CD4-positive, alpha-beta T cell treated with Interleukin-12 subunit alpha and Interleukin-12 subunit beta, for 1 hour (primary cell): ENCODE measurements around the gene ERBB2.
A peak's percentile ranks its signal among the peaks of the same experiment; 100 is the strongest.
"Not testable (repeated sequence)": the region's sequence is repeated elsewhere in the genome, so short reads cannot be mapped to it uniquely, and the experiment has no call there.

Source experiments
- DNase-seq: peaks from one replicate; pipeline ENCODE4 v3.0.0-alpha.2; 2020

ERBB2 gene

DNA sequence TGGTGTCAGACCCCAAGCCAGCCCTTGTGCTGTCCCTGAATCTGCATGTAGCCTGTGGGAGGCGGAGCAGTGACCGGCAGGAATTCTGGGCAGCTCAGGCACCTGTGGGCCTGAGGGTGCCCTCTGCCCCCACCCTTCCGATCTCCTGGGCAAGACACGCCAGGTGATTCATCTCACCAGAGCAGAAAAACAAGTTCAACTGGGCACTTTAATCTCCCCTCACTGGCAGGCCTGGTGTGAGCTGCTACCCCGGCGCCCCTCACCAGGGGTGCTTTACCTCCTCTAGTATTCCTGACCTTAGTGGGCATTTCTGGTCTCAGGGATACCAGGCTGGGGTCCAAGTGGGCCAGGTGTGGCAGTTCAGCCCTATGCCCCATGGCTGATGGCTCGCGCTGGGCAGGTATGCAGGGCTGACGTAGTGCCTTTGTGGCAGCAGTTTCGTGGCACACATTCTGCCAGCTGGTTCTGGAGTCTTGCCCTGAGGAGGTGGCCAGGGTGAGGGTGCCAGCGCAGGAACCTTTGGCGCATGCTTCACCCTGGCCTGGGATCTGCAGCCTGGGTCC lies 6.0 kb downstream of the ERBB2 start:
- no peak for DNase-seq

DNA sequence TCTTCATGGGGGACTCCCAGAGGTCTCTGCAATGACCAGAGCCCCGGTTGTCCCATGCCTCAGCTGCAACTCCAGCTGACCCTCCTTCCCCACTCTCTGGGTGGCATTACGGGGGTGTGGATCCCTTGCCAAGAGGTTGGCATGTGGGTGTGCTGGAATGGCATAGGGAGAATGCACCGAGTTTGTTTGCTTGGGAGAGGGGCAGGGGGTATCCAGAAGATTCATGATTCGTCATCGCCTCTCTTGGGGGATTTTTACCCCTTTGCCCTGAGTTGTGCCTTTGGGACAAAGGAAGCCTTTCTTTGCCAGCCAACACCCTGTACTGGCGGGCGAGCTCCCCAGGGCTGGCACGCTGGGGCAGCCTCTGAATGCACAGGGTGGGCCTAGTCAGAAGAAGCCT lies 6.5 kb downstream of the ERBB2 start:
- no peak for DNase-seq

DNA sequence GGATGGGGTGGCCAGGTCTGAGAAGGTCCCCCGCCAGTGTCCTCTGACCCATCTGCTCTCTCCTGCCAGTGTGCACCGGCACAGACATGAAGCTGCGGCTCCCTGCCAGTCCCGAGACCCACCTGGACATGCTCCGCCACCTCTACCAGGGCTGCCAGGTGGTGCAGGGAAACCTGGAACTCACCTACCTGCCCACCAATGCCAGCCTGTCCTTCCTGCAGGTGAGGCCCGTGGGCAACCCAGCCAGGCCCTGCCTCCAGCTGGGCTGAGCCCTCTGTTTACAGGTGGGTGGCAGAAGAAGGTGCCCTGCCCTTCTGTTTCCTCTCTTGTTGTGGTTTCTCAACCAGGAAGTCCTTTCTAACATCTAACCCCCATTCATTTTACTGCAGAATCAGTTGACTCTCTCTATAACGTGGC lies 7.1 kb downstream of the ERBB2 start:
- peak; percentile 17 for DNase-seq

DNA sequence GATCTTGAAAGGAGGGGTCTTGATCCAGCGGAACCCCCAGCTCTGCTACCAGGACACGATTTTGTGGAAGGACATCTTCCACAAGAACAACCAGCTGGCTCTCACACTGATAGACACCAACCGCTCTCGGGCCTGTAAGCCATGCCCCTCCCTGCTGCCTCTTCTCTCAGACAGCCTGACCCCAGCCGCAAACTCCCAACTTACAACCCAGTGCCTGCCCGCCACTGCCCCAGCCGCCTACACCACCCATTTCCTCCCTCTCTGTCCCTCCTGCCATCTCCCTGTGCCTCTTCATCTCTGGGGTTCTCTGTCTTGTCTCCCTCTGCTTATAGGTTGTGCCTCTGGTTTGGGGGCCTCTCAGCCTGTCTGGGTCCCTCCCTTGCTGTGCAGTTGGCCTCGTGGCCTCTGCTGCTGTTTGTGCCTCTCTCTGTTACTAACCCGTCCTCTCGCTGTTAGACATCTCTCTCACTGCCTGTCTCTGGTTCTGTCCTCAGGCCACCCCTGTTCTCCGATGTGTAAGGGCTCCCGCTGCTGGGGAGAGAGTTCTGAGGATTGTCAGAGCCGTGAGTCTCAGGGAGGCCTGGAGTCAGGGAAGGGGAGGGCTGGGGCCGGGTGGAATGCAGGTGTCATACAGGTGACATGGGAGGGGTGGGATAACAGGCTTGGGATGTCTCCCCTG lies 9.6 kb downstream of the ERBB2 start:
- peak; percentile 14 for DNase-seq

DNA sequence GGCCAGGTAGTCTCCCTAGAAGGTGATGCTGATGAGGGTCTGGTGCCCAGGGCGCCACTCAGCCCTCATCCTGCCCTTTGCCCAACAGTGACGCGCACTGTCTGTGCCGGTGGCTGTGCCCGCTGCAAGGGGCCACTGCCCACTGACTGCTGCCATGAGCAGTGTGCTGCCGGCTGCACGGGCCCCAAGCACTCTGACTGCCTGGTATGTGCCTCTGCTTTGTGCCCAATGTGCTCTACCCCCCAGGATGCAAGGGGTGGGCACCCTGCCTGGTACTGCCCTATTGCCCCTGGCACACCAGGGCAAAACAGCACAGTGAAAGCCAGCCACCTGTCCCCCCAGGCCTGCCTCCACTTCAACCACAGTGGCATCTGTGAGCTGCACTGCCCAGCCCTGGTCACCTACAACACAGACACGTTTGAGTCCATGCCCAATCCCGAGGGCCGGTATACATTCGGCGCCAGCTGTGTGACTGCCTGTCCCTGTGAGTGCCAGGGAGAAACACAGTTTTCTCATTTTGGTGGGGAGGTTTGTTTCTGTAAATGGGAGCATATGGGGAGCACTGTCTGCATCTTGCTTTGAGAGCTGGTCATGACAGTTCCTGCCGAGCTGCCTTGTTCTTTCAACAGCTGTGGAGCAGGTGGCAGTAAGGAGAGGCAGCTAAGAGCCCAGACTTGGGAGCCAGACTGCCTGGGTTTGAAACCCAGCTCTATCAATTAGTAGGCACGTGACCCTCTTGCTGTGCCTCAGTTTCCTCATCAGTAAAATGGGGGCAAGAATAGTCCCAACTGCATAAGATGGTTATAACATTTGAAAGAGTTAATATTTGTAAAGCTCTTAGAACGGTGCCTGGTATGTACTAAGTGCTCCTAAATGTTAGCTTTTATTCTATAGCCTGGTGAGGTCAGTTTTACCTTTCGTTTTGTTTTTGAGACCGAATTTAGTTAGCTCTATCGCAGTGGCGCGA lies 10.4 kb downstream of the ERBB2 start:
- DNase-seq: no peak

DNA sequence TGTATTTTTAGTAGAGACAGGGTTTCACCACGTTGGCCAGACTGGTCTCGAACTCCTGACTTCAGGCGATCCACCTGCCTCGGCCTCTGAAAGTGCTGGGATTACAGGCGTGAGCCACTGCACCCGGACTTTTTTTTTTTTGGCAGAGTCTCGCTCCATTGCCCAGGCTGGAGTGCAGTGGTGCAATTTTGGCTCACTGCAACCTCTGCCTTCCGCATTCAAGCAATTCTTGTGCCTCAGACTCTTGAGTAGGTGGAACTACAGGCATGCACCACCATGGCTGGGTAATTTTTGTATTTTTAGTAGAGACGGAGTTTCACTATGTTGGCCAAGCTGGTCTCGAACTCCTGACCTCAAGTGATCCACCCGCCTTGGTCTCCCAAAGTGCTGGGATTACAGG lies 11.2 kb downstream of the ERBB2 start:
- DNase-seq: not testable (repeated sequence)

DNA sequence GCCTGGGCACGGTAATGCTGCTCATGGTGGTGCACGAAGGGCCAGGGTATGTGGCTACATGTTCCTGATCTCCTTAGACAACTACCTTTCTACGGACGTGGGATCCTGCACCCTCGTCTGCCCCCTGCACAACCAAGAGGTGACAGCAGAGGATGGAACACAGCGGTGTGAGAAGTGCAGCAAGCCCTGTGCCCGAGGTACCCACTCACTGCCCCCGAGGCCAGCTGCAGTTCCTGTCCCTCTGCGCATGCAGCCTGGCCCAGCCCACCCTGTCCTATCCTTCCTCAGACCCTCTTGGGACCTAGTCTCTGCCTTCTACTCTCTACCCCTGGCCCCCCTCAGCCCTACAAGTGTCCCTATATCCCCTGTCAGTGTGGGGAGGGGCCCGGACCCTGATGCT lies 12.0 kb downstream of the ERBB2 start:
- DNase-seq: no peak

DNA sequence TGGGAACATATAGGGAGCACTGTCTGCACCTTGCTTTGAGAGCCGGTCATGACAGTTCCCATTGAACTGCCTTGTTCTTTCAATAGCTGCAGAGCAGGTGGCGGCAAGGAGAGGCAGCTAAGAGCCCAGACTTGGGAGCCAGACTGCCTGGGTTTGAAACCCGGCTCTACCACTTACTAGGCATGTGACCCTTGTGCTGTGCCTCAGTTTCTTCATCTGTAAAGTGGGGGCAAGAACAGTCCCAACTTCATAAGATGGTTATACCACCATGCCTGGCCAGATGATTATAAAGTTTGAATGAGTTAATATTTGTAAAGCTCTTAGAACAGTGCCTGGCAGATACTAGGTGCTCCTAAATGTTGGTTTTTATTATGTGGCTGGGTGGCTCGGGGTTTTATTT lies 14.4 kb downstream of the ERBB2 start:
- DNase-seq: no peak

DNA sequence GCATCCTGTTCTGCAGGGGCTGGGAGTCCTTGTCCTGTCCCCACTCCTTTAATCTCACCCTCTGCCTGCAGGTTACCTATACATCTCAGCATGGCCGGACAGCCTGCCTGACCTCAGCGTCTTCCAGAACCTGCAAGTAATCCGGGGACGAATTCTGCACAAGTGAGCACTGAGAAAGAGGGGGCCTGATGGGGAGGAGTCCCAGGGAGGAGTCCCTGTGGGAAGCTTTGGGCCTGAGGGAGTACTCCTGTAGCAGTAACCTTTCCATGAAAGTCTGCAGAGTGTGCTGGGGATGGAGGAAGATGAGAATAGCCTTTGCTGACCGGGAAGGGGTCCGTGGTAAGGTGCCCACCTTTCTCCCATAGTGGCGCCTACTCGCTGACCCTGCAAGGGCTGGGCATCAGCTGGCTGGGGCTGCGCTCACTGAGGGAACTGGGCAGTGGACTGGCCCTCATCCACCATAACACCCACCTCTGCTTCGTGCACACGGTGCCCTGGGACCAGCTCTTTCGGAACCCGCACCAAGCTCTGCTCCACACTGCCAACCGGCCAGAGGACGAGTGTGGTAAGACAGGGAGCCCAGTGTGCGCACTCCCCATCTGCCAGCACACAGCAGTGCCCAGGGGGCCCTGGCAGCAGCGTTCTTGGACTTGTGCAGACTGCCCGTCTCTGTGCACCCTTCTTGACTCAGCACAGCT lies 15.7 kb downstream of the ERBB2 start:
- DNase-seq: no peak

DNA sequence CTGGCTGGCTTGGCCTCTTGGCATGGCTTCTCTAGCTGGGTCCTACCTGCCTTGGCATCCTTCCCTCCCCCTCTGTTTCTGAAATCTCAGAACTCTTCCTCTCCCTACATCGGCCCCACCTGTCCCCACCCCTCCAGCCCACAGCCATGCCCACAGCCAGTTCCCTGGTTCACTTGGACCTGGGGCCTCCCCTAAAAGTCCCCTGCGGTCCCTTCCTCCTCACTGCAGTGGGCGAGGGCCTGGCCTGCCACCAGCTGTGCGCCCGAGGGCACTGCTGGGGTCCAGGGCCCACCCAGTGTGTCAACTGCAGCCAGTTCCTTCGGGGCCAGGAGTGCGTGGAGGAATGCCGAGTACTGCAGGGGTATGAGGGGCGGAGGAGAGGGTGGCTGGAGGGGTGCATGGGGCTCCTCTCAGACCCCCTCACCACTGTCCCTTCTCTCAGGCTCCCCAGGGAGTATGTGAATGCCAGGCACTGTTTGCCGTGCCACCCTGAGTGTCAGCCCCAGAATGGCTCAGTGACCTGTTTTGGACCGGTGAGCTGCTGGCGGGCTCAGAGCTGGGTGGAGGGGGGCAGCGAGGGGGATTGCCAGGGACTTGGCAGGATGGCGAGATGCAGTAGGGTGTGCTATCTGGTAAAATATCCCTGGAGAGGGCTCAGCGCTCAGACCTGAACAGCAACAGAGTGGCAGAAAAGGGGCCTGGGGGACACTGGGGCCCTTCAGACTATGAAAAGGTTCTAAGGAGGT lies 16.4 kb downstream of the ERBB2 start:
- no peak for DNase-seq

DNA sequence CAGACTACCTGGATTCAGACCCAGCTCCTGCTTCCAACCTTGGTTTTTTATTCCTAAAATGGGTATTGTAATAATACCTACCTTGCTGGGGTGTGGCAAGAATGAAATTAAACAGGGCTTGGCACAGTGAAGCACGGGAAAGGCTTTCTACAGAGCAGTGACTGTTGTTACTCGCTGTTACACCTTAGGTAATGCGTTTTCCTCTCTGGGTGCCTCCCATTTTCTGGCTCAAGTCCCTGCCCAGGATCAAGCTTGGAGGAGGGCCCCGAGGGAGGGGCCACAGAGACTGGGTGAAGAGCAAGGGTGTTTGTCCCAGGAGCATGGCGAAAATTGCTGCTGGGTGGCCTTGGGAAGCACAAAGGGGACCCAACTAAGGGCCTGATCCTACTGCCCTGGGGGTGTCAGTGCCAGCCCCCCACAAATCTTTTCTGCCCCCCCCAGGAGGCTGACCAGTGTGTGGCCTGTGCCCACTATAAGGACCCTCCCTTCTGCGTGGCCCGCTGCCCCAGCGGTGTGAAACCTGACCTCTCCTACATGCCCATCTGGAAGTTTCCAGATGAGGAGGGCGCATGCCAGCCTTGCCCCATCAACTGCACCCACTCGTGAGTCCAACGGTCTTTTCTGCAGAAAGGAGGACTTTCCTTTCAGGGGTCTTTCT lies 17.1 kb downstream of the ERBB2 start:
- DNase-seq: no peak

DNA sequence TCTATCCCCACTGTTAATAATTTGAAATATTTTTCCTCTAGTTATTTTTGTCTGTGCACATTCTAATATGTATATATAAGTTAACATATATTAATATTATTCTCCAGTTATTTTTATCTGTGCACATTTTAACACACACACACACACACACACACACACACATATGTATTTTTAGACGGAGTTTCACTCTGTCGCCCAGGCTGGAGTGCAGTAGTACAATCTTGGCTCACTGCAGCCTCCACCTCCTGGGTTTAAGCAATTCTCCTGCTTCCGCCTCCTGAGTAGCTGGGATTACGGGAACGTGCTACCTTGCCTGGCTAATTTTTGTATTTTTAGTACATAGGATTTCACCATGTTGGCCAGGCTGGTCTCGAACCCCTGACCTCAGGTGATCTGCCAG lies 17.8 kb downstream of the ERBB2 start:
- DNase-seq: no peak

DNA sequence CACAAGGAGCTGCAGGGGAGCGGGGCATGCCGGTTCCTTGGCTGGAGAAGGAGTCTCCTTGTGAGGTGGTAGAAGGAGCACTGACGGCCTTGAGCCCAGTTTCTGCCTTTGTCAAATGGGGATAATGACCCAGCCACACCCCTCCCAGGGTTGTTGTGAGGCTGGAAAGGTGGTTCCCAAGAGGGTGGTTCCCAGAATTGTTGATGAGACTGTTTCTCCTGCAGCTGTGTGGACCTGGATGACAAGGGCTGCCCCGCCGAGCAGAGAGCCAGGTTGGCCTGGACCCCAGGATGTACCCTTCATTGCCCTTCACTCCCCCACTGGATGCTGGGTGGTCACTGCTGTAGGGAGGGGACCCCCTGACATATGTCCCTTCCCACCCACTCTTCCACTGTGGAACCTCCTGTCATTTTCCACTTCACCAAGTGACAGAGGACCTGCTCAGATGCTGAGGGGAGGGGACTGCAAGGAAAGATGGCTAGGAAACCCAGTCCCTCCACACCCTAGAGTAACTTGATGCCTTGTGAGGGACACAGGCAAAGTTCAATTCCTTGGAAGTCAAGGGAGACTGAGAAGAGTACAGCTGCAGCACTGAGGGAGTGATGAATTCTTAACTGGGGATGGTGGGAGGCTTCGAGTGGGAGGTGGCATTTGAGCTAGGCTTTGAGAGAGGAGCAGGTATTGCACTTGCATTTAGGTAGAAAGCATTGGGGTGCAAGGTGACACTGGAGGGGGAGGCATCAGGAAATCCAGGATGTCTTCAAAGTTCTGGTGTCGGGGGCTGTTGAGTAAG lies 19.9 kb downstream of the ERBB2 start:
- DNase-seq: no peak

DNA sequence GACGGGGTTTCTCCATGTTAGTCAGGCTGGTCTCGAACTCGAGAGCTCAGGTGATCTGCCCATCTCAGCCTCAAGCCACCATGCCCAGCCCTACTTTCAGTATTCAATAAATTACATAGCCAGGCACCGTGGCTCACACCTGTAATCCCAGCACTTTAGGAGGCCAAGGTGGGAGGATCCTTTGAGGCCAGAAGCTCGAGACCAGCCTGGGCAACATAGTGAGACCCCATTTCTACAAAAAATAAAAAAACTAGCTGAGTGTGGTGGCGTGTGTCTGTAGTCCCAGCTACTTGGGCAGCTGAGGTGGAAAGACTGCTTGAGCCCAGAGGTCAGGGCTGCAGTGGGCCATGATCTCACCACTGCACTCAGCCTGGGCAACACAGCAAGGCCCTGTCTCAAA lies 22.2 kb downstream of the ERBB2 start:
- no peak for DNase-seq

DNA sequence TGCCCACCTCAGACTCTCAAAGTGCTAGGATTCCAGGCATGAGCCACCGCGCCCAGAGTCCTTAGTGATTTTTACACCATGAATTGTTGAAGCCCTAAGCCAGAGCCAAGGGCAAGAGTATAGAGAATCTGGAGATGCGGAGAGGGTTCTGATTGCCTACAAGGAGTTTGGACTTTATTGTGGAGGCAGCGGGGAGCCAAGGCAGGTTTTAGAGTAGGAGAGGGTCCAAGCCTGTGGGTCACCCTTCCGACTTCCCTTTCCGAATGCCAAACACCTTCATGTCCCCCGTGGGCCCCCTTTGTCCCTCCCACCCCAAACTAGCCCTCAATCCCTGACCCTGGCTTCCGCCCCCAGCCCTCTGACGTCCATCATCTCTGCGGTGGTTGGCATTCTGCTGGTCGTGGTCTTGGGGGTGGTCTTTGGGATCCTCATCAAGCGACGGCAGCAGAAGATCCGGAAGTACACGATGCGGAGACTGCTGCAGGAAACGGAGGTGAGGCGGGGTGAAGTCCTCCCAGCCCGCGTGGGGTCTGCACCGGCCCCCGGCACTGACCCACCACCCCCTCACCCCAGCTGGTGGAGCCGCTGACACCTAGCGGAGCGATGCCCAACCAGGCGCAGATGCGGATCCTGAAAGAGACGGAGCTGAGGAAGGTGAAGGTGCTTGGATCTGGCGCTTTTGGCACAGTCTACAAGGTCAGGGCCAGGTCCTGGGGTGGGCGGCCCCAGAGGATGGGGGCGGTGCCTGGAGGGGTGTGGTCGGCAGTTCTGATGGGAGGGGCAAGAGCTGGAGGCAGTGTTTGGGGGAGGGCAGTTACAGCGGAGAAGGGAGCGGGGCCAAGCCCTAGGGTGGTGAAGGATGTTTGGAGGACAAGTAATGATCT lies 23.3 kb downstream of the ERBB2 start:
- no peak for DNase-seq

DNA sequence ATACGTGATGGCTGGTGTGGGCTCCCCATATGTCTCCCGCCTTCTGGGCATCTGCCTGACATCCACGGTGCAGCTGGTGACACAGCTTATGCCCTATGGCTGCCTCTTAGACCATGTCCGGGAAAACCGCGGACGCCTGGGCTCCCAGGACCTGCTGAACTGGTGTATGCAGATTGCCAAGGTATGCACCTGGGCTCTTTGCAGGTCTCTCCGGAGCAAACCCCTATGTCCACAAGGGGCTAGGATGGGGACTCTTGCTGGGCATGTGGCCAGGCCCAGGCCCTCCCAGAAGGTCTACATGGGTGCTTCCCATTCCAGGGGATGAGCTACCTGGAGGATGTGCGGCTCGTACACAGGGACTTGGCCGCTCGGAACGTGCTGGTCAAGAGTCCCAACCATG lies 24.9 kb downstream of the ERBB2 start:
- no peak for DNase-seq

DNA sequence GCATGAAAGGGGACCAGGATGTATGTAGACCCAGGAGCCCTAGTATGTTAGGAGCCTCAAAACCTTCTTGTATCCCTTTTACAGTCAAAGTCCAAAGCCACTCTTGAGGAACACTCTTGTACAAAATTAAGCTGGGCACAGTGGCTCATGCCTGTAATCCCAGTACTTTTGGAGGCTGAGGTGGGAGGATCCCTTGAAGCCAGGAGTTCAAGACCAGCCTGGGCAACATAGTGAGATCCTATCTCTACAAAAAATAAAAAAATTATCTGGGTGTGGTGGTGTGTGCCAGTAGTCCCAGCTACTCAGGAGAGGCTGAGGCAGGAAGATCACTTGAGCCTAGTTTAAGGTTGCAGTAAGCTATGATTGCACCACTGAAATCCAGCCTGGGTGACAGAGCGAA lies 26.1 kb downstream of the ERBB2 start:
- not testable (repeated sequence) for DNase-seq

DNA sequence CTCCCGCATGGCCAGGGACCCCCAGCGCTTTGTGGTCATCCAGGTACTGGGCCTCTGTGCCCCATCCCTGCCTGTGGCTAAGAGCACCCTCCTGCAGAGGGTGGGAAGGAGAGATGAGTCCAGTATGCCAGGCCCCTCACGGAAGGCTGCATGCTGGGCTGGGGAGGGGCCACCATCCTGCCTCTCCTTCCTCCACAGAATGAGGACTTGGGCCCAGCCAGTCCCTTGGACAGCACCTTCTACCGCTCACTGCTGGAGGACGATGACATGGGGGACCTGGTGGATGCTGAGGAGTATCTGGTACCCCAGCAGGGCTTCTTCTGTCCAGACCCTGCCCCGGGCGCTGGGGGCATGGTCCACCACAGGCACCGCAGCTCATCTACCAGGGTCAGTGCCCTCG lies 26.8 kb downstream of the ERBB2 start:
- DNase-seq: no peak

DNA sequence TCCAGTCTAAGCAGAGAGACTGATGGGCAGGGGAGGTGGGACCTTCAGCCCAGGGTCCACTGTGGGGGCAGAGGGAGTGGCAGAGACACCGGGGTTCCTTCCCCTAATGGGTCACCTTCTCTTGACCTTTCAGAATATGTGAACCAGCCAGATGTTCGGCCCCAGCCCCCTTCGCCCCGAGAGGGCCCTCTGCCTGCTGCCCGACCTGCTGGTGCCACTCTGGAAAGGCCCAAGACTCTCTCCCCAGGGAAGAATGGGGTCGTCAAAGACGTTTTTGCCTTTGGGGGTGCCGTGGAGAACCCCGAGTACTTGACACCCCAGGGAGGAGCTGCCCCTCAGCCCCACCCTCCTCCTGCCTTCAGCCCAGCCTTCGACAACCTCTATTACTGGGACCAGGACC lies 27.7 kb downstream of the ERBB2 start:
- DNase-seq: no peak

DNA sequence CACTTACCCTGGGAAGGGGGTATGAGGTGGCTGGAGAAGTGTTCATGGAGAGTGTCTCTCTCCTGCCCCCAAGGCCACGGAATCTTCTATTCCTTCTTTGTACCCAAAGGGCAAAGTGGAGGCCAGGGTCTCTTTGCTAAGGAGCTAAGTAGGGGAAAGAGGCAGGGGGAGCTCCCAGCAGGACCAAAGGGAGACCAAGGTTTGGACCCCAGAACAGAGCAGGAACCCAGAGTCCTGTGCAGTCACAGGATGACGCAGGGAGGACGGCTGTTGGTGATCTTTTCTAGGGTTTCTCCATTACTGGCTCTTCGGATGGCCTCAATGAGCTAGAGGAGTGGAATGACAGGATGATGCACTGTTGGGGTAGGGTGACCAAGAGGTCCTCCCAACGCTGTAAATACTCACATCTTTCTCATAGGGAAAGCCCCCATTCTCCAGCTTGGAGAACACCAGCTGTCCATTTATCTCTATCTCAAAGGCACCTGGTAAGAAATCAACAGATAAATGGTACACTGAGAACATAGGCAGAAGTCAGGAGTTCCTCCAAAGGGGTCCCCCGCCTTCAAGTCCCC lies 29.5 kb downstream of the ERBB2 start:
- DNase-seq: no peak
